ENCODE measurements around the gene PCDHGA10. TPM values are rescaled to one million over a fixed set of nuclear protein-coding genes. Genes with fewer than 3 reads are reported as not detected.

PCDHGA10 gene
- 23.2 and 24.8 TPM in 2 replicates for total RNA-seq

DNA sequence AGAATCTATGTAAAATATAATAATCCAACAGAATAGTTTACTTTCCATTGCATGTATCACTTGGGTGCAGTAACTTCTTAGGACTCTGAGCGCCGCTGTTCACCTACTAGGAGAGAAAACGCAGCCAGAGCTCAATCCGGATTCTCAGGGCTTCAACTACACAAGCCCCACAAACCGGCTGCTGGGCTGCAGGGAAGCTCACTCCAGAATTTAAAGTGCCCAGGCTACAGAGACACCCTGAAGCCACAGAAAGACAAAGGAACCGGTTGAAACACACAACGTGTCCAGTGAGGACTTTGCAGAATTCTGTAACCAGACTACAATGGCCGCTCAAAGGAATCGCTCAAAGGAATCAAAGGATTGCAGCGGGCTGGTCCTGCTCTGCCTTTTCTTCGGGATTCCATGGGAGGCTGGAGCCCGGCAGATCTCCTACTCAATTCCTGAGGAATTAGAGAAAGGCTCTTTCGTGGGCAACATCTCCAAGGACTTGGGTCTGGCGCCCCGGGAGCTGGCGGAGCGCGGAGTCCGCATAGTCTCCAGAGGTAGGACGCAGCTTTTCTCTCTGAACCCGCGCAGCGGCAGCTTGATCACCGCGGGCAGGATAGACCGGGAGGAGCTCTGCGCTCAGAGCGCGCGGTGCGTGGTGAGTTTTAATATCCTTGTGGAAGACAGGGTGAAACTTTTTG is at the start of gene PCDHGA10:
Gene PCDHGA10 (plus strand): TSS at position 134 of the 686 bp plus-strand sequence. CDS start 189 bp downstream, at position 323.
- Histone ChIP-seq H3K36me3 (ENCODE audit: insufficient read depth, low read length) (no peaks in the 10 kb centered on the region), H3K9me3 (ENCODE audit: low read depth, low read length) (peaks cover 3% of the 10 kb centered on the region), H3K4me1 (ENCODE audit: insufficient read depth, low read length) (no peaks in the 10 kb centered on the region), H3K27me3 (ENCODE audit: insufficient read depth, low read length) (peaks cover 11% of the 10 kb centered on the region), H2AFZ (ENCODE audit: low read length) (peak within 1 kb of the TSS; percentile 71), H3K27ac (ENCODE audit: low read depth, low read length) (no peak within 1 kb of the TSS), H3K79me2 (ENCODE audit: insufficient read depth, low read length) (no peaks in the 10 kb centered on the region), H3K4me3 (ENCODE audit: insufficient read depth, low read length) (peak within 1 kb of the TSS; percentile 68), H4K20me1 (ENCODE audit: insufficient read depth, low read length) (no peaks in the 10 kb centered on the region), H3K4me2 (ENCODE audit: insufficient read depth, low read length) (peak within 1 kb of the TSS; percentile 80)
- DNase-seq (ENCODE audit: insufficient read length, low spot score, missing footprints): peak; percentile 94
- TF ChIP-seq, protein P1, sequence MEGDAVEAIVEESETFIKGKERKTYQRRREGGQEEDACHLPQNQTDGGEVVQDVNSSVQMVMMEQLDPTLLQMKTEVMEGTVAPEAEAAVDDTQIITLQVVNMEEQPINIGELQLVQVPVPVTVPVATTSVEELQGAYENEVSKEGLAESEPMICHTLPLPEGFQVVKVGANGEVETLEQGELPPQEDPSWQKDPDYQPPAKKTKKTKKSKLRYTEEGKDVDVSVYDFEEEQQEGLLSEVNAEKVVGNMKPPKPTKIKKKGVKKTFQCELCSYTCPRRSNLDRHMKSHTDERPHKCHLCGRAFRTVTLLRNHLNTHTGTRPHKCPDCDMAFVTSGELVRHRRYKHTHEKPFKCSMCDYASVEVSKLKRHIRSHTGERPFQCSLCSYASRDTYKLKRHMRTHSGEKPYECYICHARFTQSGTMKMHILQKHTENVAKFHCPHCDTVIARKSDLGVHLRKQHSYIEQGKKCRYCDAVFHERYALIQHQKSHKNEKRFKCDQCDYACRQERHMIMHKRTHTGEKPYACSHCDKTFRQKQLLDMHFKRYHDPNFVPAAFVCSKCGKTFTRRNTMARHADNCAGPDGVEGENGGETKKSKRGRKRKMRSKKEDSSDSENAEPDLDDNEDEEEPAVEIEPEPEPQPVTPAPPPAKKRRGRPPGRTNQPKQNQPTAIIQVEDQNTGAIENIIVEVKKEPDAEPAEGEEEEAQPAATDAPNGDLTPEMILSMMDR (IDR thresholded peaks at IDR 0.05; ENCODE audit: extremely low read depth, low read depth, low read length): peak; percentile 79

GRCh38 chr5:141363952-141364660 is 48.7 kb upstream of the PCDHGA10 start, which contains the start of gene PCDHGA5:
Gene PCDHGA5 (plus strand): TSS chr5:141364162. CDS start chr5:141364331, 169 bp downstream.
- Histone ChIP-seq H3K4me1 (ENCODE audit: insufficient read depth, low read length) (no peaks in the 10 kb centered on the region), H3K4me2 (ENCODE audit: insufficient read depth, low read length) (peak within 1 kb of the TSS; percentile 36), H3K79me2 (ENCODE audit: insufficient read depth, low read length) (no peaks in the 10 kb centered on the region), H3K36me3 (ENCODE audit: insufficient read depth, low read length) (no peaks in the 10 kb centered on the region), H3K27ac (ENCODE audit: low read depth, low read length) (no peak within 1 kb of the TSS), H3K4me3 (ENCODE audit: insufficient read depth, low read length) (peak within 1 kb of the TSS; percentile 53), H4K20me1 (ENCODE audit: insufficient read depth, low read length) (no peaks in the 10 kb centered on the region), H3K9me3 (ENCODE audit: low read depth, low read length) (peaks cover 33% of the 10 kb centered on the region), H3K27me3 (ENCODE audit: insufficient read depth, low read length) (peaks cover 64% of the 10 kb centered on the region), H2AFZ (ENCODE audit: low read length) (no peak within 1 kb of the TSS)
- TF ChIP-seq, protein P1 (IDR thresholded peaks at IDR 0.05; ENCODE audit: extremely low read depth, low read depth, low read length): peak; percentile 27
- no peak for DNase-seq (ENCODE audit: insufficient read length, low spot score, missing footprints)

DNA sequence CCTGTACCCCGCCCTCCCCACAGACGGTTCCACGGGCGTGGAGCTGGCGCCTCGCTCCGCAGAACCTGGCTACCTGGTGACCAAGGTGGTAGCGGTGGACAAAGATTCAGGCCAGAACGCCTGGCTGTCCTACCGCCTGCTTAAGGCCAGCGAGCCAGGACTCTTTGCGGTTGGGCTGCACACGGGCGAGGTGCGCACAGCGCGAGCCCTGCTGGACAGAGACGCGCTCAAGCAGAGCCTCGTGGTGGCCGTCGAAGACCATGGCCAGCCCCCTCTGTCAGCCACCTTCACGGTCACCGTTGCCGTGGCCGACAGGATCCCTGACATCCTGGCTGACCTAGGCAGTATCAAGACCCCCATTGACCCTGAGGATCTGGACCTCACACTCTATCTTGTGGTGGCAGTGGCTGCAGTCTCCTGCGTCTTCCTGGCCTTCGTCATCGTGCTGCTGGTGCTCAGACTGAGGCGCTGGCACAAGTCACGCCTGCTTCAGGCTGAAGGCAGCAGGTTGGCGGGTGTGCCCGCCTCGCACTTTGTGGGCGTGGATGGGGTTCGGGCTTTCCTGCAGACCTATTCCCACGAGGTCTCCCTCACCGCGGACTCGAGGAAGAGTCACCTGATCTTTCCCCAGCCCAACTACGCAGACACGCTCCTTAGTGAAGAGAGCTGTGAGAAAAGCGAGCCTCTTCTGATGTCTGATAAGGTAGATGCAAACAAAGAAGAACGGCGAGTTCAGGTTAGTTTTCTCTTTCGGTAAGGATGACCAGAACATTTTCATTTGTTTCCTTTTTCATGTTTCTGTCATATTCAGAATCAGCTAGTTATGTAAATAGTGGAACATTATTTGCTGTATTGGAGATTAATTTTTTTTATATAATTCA is 46.5 kb upstream of the PCDHGA10 start:
- Histone ChIP-seq H2AFZ (ENCODE audit: low read length) (no peak overlapping the region), H3K4me2 (ENCODE audit: insufficient read depth, low read length) (no peak overlapping the region), H3K9me3 (ENCODE audit: low read depth, low read length) (peaks cover 30% of the 10 kb centered on the region), H3K4me3 (ENCODE audit: insufficient read depth, low read length) (no peak overlapping the region), H3K27me3 (ENCODE audit: insufficient read depth, low read length) (peaks cover 56% of the 10 kb centered on the region), H3K79me2 (ENCODE audit: insufficient read depth, low read length) (no peaks in the 10 kb centered on the region), H3K36me3 (ENCODE audit: insufficient read depth, low read length) (no peaks in the 10 kb centered on the region), H3K27ac (ENCODE audit: low read depth, low read length) (no peak overlapping the region), H4K20me1 (ENCODE audit: insufficient read depth, low read length) (no peaks in the 10 kb centered on the region), H3K4me1 (ENCODE audit: insufficient read depth, low read length) (no peaks in the 10 kb centered on the region)
- DNase-seq (ENCODE audit: insufficient read length, low spot score, missing footprints): no peak
- TF ChIP-seq, protein P1 (IDR thresholded peaks at IDR 0.05; ENCODE audit: extremely low read depth, low read depth, low read length): no peak
